ENCODE results near the gene AP3M1.

The AP3M1 gene

DNA sequence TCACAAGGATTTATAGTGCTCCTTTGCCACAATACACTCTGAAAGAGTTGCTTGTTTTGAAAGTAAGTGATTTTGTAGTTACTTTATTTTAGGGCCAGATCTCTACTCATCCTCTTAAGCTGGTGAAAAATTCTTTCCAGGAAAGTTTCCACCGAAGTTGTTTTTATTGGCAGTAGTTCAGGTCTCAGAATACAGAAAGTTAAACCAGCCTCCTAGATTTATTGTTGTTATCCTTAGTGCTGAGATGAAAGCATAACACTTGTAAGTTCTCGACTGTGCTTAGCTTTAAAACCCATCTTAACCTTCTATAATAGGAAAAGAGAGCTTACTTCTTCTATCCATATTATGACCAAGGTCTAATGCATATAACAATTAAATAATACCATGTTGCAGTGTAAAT is 5.5 kb downstream of the AP3M1 start (continued):
- TF ChIP-seq ZNF510 (tag by site-specific recombination; IDR thresholded peaks at IDR 0.05; ENCODE audit: insufficient replicate concordance) (no peak), GLI4 (tag by site-specific recombination; IDR thresholded peaks at IDR 0.05) (no peak), ZSCAN30 (tag by site-specific recombination; IDR thresholded peaks at IDR 0.05) (0 out of 2 replicates have a peak, but pooled peaks have one; percentile 24), ZNF561 (tag by site-specific recombination; IDR thresholded peaks at IDR 0.05; ENCODE audit: borderline replicate concordance) (0 out of 2 replicates have a peak, but pooled peaks have one; percentile 53), YY1 (tag by site-specific recombination; IDR thresholded peaks at IDR 0.05) (no peak), ZNF692 (tag by site-specific recombination; IDR thresholded peaks at IDR 0.05) (0 out of 2 replicates have a peak, but pooled peaks have one; percentile 43), IKZF3 (tag by site-specific recombination; IDR thresholded peaks at IDR 0.05) (peak; percentile 76), ZNF843 (tag by site-specific recombination; IDR thresholded peaks at IDR 0.05) (peak; percentile 82), PRDM1 (tag by site-specific recombination; IDR thresholded peaks at IDR 0.05) (no peak), ZNF140 (tag by site-specific recombination; IDR thresholded peaks at IDR 0.05) (no peak), ZBTB17 (tag by site-specific recombination; IDR thresholded peaks at IDR 0.05) (peak; percentile 52; the same call in 1 of the 2 replicates), ZNF248 (tag by site-specific recombination; IDR thresholded peaks at IDR 0.05) (no peak), SCRT1 (tag by site-specific recombination; IDR thresholded peaks at IDR 0.05; ENCODE audit: borderline replicate concordance) (peak; percentile 54; the same call in 1 of the 2 replicates), ZNF133 (tag by site-specific recombination; IDR thresholded peaks at IDR 0.05) (no peak), ZNF18 (tag by site-specific recombination; IDR thresholded peaks at IDR 0.05) (0 out of 2 replicates have a peak, but pooled peaks have one; percentile 24), YY2 (tag by site-specific recombination; IDR thresholded peaks at IDR 0.05) (no peak), HOXA7 (CRISPR knock-in tag; IDR thresholded peaks at IDR 0.05; ENCODE audit: borderline replicate concordance) (no peak), ZNF350 (tag by site-specific recombination; IDR thresholded peaks at IDR 0.05) (no peak), SCRT2 (tag by site-specific recombination; IDR thresholded peaks at IDR 0.05) (0 out of 2 replicates have a peak, but pooled peaks have one; percentile 13), ZNF513 (tag by site-specific recombination; IDR thresholded peaks at IDR 0.05) (no peak), ZXDB (tag by site-specific recombination; IDR thresholded peaks at IDR 0.05) (peak; percentile 71), SP7 (tag by site-specific recombination; IDR thresholded peaks at IDR 0.05) (peak; percentile 43)
- TF ChIP-seq, protein P1, sequence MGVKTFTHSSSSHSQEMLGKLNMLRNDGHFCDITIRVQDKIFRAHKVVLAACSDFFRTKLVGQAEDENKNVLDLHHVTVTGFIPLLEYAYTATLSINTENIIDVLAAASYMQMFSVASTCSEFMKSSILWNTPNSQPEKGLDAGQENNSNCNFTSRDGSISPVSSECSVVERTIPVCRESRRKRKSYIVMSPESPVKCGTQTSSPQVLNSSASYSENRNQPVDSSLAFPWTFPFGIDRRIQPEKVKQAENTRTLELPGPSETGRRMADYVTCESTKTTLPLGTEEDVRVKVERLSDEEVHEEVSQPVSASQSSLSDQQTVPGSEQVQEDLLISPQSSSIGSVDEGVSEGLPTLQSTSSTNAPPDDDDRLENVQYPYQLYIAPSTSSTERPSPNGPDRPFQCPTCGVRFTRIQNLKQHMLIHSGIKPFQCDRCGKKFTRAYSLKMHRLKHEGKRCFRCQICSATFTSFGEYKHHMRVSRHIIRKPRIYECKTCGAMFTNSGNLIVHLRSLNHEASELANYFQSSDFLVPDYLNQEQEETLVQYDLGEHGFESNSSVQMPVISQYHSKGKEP (tag by site-specific recombination; IDR thresholded peaks at IDR 0.05): peak; percentile 49; the same call in 1 of the 2 replicates
